Neutrophil (primary cell): ENCODE measurements around the gene XAB2.

ENCODE experiments used
- H3K27ac ChIP-seq: fragments of 200-600 bp; sonication (generic); 2 replicates; pipeline ENCODE4 v1.5.1; 2016; ENCODE audit warnings: mild to moderate bottlenecking, moderate library complexity
- H3K27me3 ChIP-seq: fragments of 200-600 bp; sonication (generic); 2 replicates; pipeline ENCODE4 v1.6.0; 2016; ENCODE audit warnings: mild to moderate bottlenecking
- H3K36me3 ChIP-seq: fragments of 200-600 bp; sonication (generic); 2 replicates; pipeline ENCODE4 v1.5.1; 2017
- H3K4me1 ChIP-seq, 2 experiments: fragments of 200-600 bp in 1 of 2; sonication (generic) in 1 of 2; 1 replicate in 1 of 2; 2 replicates in 1 of 2; pipeline versions ENCODE4 v1.5.1 to v1.6.1; 2013 to 2016; ENCODE audit warnings: low read depth in 1 of 2, low read length in 1 of 2, mild to moderate bottlenecking in 1 of 2, moderate library complexity in 1 of 2; ENCODE audit not compliant: control insufficient read depth in 1 of 2, insufficient read depth in 1 of 2
- H3K4me3 ChIP-seq, 2 experiments: fragments of 200-600 bp in 1 of 2; sonication (generic) in 1 of 2; 1 replicate in 1 of 2; 2 replicates in 1 of 2; pipeline ENCODE4 v1.5.1; 2013 to 2016; ENCODE audit warnings: low read depth in 1 of 2, low read length in 1 of 2, mild to moderate bottlenecking in 1 of 2, moderate library complexity in 1 of 2
- H3K9me3 ChIP-seq: fragments of 200-600 bp; sonication (generic); 2 replicates; pipeline ENCODE4 v1.5.1; 2016
- CTCF ChIP-seq: fragments of 200-600 bp; sonication (generic); IDR thresholded peaks from 2 replicates; pipeline ENCODE4 v1.5.1; 2016; ENCODE audit warnings: antibody characterized with exemption

Gene XAB2

GRCh38 chr19:7598180-7598579 lies 31.2 kb downstream of the XAB2 start:
- Histone ChIP-seq H3K4me1 (peaks cover 0 to 4% of the 10 kb centered on the region in 2 experiments), H3K4me3 (no peak overlapping the region), H3K27me3 (peaks cover 75% of the 10 kb centered on the region), H3K27ac (no peak overlapping the region), H3K9me3 (no peaks in the 10 kb centered on the region), H3K36me3 (no peaks in the 10 kb centered on the region)
- no peak for TF ChIP-seq CTCF

- peaks cover 75% of the 10 kb centered on the region for H3K27me3 ChIP-seq
Measured at GRCh38 chr19:7597689-7598088, 31.7 kb downstream of the XAB2 start.

GRCh38 chr19:7596211-7596937 lies 33.0 kb downstream of the XAB2 start:
- no peak overlapping the region for H3K27ac ChIP-seq
- H3K36me3 ChIP-seq, result no peaks in the 10 kb centered on the region
- peaks cover 0 to 4% of the 10 kb centered on the region in 2 experiments for H3K4me1 ChIP-seq
- H3K4me3 ChIP-seq, result no peak overlapping the region
- no peak for TF ChIP-seq CTCF
- no peaks in the 10 kb centered on the region for H3K9me3 ChIP-seq
- H3K27me3 ChIP-seq, result peaks cover 69% of the 10 kb centered on the region

More at GRCh38 chr19:7597689-7598088, 31.7 kb downstream of the XAB2 start:
- no peaks in the 10 kb centered on the region for H3K36me3 ChIP-seq
- TF ChIP-seq CTCF, result no peak
- no peak overlapping the region for H3K27ac ChIP-seq
- H3K9me3 ChIP-seq, result no peaks in the 10 kb centered on the region
- H3K4me1 ChIP-seq, result peaks cover 0 to 4% of the 10 kb centered on the region in 2 experiments
- no peak overlapping the region for H3K4me3 ChIP-seq

GRCh38 chr19:7595466-7596133 lies 33.7 kb downstream of the XAB2 start, which contains the start of gene CAMSAP3:
Gene CAMSAP3 (plus strand): TSS chr19:7595863. CDS start chr19:7596003, 140 bp downstream.
- TF ChIP-seq CTCF, result no peak
- H3K9me3 ChIP-seq, result no peaks in the 10 kb centered on the region
- H3K27me3 ChIP-seq, result peaks cover 75% of the 10 kb centered on the region
- H3K4me3 ChIP-seq, result no peak within 1 kb of the TSS
- H3K27ac ChIP-seq, result no peak within 1 kb of the TSS
- H3K36me3 ChIP-seq, result no peaks in the 10 kb centered on the region
- peaks cover 0 to 4% of the 10 kb centered on the region in 2 experiments for H3K4me1 ChIP-seq

GRCh38 chr19:7590256-7590655 lies 39.1 kb downstream of the XAB2 start:
- Histone ChIP-seq H3K4me3 (no peak overlapping the region), H3K36me3 (no peaks in the 10 kb centered on the region), H3K4me1 (no peaks in the 10 kb centered on the region), H3K27me3 (peaks cover 61% of the 10 kb centered on the region), H3K27ac (no peak overlapping the region), H3K9me3 (no peaks in the 10 kb centered on the region)
- no peak for TF ChIP-seq CTCF
